ENCODE data around the gene EGFR.

EGFR gene

DNA sequence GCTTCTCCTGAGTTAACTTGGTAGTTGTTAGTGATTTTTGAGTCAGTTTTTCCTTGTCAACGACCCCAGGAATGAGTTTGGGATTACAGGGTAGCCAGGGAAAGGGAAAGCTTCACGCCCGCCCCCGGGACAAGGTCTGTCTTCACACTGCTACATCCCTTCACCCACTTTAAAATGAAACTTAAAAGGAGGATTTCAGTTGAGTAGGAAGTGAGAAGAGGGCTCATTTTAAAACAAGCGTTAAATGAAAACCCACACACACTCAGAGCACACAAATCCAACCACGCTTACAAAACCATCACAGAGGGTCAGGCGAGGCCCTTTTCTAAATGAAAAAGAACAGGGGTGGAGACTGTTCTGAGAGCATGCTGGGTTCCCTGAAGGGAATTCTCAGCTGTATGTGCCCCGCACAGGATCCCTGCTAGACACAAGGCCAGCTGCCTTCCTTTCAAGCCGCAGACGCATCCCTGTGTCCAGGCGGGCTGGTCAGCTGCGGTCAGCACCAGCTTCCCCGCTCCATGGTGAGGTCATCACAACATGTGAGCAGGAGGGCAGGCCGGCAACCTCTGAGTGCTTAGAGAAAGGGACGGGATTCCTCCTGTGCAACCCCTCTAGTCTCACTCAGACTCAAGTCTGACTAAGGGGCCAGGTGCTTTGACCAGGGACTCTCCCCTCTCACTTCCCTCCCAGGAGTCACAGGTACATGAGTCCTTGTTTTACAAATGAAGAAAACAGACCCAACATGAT, 111.8 kb downstream of the EGFR start:
- no peak for DNase-seq

DNA sequence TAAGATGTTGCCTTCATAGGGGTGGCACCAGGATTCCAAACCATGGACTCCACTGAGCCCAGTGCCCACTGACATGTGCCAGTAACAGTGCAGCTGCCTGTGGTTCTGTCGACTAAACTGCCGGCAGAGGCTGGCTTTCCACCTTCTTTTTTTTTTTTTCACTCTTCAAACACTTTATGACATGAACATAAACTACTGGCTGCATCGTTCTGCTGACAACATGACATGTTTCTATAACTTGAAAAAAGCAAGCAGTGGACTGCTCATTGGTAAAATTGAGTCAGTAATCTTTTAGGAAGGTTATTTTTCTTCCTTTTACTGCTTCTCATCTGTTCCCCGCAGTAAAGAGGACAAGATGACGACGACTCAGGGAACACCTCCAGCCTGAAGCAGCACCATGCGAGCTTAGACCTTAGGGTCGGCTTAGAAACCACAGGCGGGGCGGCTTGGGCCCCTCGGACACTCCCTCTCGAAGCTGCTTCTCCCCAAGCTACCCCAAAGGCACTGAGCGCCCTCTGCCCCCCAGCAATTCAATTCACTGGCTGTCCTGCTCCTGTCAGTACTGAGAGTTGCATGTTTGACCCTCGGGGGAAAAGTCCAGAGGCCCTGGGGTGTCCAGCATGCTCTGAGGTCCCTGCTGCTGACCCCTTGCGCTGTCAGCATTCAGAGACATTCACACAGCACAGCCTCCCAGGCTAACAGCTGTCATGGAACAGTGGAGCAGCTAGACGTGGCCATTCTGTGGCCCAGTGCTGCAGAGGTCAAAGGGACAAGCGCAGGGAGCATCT, 112.5 kb downstream of the EGFR start:
- no peak for DNase-seq

DNA sequence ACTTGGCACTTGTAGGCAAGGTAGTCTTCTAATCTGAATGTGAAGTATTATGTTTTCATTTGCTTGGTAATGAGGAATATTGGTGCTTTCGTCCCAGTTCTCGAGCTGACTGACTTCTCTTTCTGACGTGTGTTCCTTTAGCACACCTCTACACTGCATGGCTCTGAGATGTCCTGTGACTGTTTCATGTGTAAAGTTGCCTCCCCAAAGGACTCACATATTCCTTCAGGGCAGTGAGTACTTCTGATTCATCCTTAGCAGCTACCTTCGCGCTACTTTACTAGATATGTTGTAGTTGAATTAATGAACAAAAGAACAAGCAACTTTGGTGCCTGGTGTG, 113.7 kb downstream of the EGFR start:
- DNase-seq, result no peak

DNA sequence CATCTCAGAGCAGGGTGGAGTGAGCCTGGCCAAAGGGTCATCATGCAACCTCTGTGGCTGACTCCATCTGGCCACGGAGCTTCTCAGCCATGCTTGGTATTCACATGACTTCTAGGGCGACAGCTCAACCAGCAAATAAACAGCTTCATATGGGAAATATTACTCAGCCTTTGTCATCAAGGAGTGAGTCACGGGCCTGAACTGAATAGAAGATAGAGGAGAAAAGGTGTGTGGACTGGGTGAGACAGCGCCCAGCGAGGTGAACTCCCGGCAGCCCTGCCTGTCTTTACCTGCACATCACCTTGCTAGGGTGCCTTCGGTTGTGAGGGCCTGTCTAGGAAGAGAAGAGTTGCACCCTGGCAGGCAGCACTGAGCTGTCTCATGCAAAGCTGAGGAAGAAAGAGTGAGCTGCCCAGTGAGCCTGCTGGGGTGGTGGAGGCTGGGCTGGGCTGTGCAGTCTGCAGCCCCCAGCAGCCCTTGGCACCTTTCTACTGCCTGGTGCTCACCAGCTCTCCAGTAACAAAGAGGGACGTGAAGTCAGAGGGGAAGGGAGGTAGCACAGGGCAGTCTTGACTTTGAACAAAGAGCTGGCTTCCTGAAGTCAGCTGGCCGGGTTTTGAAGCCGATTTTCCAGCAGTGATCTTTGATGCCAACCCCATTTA, 114.2 kb downstream of the EGFR start:
- DNase-seq, result no peak

DNA sequence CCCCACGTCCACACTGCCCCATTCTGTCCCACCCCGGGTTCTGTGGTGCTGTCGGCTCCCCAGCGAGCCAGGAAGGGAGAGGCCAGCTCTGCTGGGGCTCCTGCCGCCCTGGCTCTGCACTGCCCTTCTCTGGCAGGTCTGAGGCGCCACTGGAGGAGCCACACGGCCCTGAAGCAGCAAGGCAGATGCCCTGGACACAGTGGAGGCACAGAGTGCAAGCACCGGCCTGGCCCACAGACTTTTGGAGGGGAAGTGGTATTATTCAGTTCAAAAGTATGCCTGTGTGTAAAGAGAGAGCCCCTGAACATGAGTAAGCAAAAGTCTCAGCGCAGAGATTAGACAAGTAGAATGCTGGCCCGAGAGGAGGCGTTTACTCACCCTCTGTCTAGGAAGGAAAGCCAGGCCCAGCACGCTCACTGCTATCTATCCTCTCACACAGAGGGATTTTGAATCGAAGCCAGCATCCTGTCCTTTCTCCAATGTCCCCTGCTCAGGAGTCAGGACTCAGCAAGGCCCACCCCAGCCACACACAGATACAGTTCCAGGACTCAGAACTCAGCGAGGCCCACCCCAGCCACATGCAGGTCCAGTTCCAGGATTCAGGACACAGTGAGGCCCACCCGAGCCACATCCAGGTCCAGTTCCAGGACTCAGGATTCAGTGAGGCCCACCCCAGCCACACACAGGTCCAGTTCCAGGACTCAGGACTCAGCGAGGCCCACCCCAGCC, 115.0 kb downstream of the EGFR start:
- no peak for DNase-seq

DNA sequence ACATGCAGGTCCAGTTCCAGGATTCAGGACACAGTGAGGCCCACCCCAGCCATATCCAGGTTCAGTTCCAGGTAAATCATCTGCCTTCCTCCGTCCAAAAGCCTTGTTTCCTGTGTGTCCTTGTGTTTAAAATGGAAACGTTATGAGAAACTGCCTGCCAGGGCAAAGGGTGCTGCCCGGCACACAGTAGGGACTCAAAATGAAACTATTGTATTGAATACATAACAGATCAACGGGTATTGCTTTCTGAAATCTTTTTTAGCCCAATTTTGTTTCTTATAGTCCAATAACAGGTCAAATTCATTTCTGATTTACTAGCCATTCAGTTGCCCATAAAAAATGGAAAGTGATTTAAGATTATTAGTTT, 115.5 kb downstream of the EGFR start:
- no peak for DNase-seq

DNA sequence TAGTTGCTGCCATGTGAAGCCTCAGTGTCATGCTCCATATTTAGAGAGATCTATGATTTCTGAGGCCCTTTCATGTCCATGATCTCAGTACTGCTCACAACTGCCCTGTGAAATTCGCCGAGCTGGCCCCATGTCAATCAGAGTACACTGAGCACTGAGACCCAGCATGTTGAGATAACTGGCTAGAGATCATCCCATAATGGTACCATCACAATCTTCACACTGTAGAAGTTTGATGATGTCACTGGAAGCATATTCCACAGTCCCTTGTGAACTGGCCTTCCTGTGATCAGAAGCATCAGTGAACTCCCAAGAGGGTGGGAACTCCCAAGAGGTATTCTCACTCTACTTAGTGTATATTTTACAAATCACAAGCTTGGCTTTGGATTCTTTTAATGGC, 116.0 kb downstream of the EGFR start:
- DNase-seq, result no peak

DNA sequence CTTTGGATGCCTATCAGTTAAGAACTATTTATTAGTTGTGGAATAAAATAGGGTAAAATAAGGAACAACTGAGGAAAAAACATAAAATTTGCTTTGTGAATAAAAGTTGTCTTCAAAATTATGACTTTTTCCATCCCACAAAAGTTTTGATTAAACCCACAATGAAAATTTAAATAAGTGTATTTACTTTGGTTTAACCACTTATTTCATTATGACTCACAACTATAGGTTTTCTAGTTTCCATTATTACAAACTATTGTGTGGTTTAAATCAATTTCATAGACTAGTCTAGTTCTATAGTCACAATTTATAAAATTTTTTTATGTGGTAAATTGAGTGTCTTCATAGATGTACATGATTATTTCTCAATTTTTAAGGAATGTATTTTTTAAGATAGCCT, 116.6 kb downstream of the EGFR start:
- DNase-seq, result no peak

DNA sequence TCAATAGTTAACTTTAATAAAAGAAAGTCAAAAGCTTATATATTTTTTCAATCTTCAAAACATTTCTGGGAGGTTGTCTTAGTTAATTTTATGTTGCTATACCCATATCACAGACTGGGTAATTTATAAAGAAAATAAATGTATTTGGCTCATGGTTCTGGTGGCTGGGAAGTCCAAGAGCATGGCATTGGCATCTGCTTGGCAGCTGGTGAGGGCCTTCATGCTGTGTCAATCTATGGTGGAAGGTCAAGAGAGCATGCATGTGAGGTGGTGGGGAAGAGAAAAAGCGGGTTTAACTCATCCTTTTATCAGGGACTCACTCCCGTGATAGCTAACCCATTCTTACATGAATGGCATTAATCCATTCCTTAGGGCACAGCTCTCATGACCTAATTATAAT, 119.8 kb downstream of the EGFR start:
- no peak for DNase-seq

DNA sequence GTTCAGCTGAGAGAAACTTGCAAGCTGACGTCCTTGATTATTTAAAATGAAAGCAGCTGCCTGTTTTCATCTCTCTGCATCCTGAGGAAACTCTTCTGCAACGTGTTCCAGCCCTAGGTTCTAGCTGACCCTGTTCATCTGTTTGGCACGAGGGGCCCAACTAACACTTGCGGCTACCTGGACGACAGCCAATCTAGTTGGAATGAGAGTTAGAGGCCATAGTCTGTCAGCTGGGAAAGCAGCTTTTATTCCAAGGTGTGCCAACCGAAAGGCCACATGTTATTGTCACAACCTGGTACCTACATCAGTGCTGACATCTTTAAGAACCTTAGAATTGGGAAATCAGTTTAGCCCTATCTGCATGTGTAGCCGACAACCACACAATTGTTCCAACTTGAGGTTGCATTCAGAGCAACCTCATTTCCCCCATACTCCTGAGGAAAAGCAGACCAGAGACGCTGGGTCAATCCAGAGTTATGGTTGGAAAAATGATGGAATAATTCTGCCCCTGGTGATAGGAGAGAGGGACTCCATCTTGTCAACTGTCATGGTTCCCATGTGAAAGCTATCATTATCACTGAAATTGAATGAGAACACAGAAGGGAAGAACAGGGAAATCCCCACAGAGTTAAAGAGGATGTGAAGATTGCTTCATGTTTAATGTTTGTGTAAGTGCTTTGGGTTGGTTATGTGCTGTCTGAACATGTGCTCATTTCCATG, 121.6 kb downstream of the EGFR start:
- no peak for DNase-seq

DNA sequence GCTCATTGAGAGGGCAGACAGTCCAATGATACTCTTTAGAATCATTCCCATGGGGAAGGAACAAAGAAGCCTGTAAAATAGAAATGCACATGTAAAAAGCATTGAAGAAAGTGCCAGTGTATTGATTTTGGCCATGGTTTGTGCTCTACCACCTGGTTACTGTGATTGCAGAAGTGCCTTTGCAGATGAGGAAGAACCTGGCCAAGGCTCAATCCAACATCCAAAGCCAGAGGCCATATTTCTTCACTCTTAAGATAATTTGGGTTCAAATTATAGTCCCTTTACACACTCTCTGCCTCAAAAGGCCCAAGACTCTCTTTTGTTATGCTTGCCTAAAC, 122.1 kb downstream of the EGFR start:
- no peak for DNase-seq

DNA sequence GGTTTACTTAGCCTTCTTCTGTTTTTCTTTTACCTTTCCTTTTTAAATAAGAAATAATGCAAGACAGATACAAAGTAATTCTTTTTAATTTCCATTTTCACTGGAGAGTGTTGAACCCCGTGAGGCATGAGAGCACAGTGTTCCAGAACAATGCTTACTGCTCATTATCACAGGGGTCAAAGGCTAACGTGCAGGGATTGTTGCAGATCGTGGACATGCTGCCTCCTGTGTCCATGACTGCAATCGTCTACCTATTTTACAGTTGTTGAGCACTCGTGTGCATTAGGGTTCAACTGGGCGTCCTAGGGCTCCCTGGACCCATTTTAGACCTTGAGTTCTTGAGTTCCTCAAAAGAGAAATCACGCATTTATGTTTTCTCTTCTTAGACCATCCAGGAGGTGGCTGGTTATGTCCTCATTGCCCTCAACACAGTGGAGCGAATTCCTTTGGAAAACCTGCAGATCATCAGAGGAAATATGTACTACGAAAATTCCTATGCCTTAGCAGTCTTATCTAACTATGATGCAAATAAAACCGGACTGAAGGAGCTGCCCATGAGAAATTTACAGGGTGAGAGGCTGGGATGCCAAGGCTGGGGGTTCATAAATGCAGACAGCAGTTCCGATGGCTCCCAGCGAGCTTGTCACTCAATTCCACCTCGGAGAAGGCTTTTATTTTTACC, 124.2 kb downstream of the EGFR start:
- no peak for DNase-seq

DNA sequence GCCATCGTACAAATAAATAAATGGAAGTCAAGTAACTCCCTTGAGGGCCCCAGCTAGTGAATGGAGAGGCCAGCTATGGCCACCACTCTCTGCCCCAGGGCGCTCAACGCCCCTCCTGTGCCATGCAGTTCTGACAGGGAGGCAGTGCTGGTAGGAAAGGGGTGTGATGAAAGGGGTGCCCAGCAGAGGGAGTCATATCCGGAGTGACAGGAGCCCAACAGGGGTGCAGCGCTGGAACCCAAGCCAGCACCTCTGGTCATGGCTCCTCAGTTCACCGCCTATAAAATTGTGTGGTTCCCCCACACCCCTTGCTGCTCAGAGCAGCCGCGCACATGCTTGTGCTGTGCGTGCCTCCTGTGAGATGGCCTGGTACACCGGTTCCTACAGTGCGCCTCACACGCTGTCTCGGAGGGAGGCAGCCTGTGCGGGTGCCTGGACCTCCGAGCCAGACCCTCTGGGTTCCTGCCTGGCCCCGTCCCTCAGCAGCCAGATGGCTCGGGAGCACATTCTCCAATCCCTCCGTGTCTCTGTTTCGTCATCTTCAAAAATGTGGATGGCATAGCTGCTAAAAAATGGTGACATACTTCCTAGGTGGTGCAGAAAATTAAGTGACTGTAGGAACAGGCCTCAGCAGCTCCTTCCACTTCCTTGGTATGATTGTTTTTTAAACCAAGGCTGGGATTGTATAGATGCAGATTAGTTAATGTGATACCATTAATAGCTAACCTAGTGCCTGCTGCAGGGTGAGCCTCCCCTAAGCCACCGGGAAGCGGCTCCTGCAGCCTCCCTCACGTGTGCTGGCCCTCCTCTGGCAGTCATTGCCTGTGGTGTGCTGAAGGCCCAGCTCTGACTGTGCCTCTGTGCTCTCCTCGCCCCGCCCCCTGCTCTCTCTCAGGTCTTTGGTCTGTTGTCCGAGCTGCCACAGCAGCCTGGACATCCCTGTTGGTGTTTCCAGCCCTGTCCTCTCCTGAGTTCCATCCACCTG, 125.8 kb downstream of the EGFR start:
- no peak for DNase-seq

DNA sequence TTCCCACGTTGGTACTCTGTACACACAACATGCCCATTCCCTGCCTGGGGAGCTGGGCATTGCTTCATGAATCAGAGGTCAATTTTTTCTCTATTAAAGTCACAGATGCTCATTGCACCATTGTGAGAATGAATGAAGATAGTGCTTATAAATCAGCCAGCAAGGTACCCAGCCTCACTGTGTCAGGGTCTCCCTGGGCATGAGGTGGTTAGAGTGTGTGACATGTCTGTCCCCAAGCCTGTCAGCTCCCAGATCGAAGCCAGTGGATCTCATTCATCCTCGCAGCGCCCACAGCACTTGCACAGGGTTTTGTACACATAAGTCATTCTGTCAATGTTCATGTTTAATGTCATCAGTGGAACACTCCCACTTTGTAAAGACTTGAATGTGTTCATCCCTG, 126.8 kb downstream of the EGFR start:
- DNase-seq, result no peak

DNA sequence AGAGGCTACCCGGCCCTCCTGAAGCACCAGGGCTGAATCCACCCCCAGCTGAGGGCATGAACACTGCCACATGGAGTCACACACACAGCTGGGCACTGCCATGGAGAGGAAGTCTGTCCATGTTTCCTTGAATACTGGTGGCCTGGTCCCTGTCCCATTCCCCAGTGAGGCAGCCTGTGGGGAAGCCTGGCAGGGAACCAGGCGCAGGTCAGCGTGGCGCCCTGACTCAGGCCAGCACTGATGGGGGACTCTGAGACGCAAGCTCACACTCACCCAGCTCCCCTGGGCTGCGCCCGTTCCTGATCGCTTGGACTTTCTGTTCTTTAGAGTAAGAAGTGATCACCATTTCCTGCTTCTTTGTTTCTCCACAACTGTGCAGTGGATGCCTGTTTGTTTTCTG, 128.3 kb downstream of the EGFR start:
- DNase-seq, result no peak

DNA sequence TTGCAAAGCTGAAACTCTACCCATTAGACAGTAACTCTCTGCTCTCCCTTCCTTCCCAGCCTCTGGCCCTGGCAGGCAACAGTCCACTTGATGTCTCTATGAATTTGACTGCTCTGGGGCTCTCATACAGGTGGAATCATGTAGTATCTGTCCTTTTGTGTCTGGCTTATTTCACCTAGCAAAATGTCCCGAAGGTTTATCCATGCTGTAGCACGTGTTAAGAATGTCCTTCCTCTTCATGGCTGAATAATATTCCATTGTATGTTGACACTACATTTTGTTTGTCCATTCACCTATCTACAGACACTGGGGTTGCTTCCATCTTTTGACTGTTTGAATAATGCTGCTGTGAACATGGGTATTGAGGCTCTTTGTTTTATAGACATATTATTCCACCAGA, 128.9 kb downstream of the EGFR start:
- no peak for DNase-seq

DNA sequence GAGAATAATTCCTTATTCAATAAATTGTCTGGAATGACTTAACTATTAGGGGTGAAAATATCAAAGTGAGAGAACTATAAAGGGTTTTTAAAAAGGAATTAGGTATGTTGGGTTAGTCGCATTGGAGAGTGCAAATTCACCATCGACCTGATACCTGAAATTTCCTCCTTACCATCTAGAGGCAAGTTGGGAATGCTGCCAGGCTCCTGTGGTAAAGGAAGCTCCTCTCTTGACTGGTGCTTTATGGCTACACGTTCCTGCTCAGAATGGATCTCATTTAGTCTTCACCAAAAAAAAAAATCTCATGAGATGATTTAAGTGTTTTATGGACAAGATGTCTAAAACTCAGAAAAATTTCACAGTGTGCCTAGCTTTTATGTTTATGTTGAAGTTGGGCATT, 129.8 kb downstream of the EGFR start:
- DNase-seq, result no peak

DNA sequence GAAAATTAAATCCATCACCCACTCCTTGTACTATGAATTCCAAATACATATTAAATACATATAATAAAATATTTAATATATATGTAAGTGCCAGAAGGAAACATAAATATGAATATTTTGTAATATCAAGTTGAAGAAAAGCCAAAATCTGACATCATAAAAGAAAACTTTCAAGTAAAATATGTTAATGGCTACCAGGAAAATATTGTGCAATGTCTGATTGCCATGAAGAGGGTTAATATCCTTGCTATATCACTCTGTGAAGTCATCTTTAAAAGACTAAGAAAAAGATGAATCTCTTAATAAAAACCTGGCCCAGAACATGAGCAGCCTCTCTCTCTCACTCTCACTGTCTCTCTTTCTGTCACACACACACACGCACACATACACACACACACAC, 130.2 kb downstream of the EGFR start:
- DNase-seq, result no peak

DNA sequence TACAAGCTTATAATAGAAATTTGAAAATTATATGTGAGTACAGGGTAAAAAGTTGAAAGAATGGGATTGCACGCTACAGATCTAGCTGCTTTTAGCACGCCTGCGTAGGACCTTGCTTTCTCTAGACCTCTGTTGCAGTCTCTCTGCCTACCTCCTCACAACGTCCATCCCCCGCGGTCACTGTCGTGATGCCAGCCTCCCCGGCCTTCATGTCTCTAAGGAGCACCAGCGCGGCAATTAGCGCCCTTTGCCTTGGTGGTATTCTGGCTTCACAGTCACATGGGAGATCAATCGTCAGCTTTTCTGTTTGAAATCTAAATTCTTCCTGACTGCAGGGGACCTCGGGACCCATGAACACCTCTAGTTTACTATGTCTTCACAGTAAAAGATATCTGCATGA, 131.3 kb downstream of the EGFR start:
- DNase-seq, result no peak

DNA sequence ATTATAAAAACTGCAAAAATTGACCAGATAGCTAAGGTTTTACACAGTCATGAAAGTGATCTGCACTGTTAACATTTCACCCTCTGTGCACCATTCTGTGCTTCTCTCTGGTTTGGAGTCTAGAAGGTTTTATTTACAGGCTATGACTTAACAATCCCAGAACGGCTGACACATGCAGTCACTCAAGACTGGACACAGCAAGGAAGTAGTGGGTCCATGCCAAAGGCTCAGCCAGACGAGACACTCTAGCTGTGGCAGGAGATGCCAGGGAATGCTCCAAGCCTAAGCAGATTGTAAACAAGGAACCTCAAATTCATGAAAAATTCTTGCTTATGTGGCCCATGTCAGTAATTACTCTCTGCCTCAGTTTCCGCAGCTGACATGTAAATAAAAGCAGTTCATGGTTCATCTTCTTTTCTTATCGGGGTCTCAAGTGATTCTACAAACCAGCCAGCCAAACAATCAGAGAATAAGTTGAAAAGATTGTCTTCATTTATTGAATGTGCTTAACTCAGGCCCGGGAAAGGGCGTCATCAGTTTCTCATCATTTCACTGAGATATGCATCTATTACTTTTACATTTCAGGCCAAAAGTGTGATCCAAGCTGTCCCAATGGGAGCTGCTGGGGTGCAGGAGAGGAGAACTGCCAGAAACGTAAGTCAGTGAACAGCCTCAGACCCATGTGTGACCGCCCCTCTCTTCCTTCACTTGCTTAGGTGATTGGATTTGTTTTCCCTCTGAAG, 132.1 kb downstream of the EGFR start:
- DNase-seq, result no peak
